DOHH2 (cell line): ENCODE measurements around the gene ASPSCR1.

ENCODE experiments used
- H3F3A ChIP-seq: fragments of 200-600 bp; sonication (generic), shearing (Covaris generic); 2 replicates; pipeline ENCODE4 v1.6.0; 2016; ENCODE audit warnings: antibody characterized with exemption, mild to moderate bottlenecking; ENCODE audit not compliant: control insufficient read depth, insufficient read depth
- H3K27ac ChIP-seq: fragments of 200-600 bp; sonication (generic); 2 replicates; pipeline ENCODE4 v1.5.1; 2014; ENCODE audit warnings: low read depth, mild to moderate bottlenecking, low read length, moderate library complexity
- H3K27me3 ChIP-seq: fragments of 200-600 bp; sonication (generic); 2 replicates; pipeline ENCODE4 v1.6.1; 2014; ENCODE audit warnings: mild to moderate bottlenecking, low read length, mixed read lengths; ENCODE audit not compliant: control insufficient read depth
- H3K36me3 ChIP-seq: fragments of 200-600 bp; sonication (generic); 2 replicates; pipeline ENCODE4 v1.6.1; 2014; ENCODE audit warnings: mild to moderate bottlenecking, low read length, moderate library complexity, mixed read lengths; ENCODE audit not compliant: control insufficient read depth
- H3K4me1 ChIP-seq: fragments of 200-600 bp; sonication (generic); 2 replicates; pipeline ENCODE4 v1.6.1; 2014; ENCODE audit warnings: mild to moderate bottlenecking, low read length, mixed read lengths; ENCODE audit not compliant: control insufficient read depth
- H3K4me2 ChIP-seq: fragments of 200-600 bp; sonication (generic); 2 replicates; pipeline ENCODE4 v1.6.0; 2014; ENCODE audit warnings: mild to moderate bottlenecking, low read length, moderate library complexity
- H3K4me3 ChIP-seq: fragments of 200-600 bp; sonication (generic); 2 replicates; pipeline ENCODE4 v1.5.1; 2014; ENCODE audit warnings: mild to moderate bottlenecking, low read length, mixed read lengths
- H3K79me2 ChIP-seq: fragments of 200-600 bp; sonication (generic); 2 replicates; pipeline ENCODE4 v1.6.1; 2014; ENCODE audit warnings: mild to moderate bottlenecking, low read length, mixed read lengths; ENCODE audit not compliant: control insufficient read depth
- H3K9me2 ChIP-seq: fragments of 200-600 bp; sonication (generic); replicated peaks from 2 replicates; pipeline ENCODE4 v1.6.1; 2014; ENCODE audit warnings: mild to moderate bottlenecking, low read length, mixed read lengths; ENCODE audit not compliant: control insufficient read depth
- H3K9me3 ChIP-seq: fragments of 200-600 bp; sonication (generic); 2 replicates; pipeline ENCODE4 v1.6.1; 2014; ENCODE audit warnings: antibody characterized with exemption, low read length, mixed read lengths; ENCODE audit not compliant: control insufficient read depth, insufficient read depth
- H4K20me1 ChIP-seq: fragments of 200-600 bp; sonication (generic); 2 replicates; pipeline ENCODE4 v1.6.0; 2014; ENCODE audit warnings: low read depth, mild to moderate bottlenecking, antibody characterized with exemption, low read length, moderate library complexity; ENCODE audit not compliant: control insufficient read depth, insufficient read depth
- CTCF ChIP-seq: fragments of 200-600 bp; sonication (generic); IDR thresholded peaks from one replicate; pipeline ENCODE4 v1.5.1; 2014; ENCODE audit warnings: antibody characterized with exemption, mild to moderate bottlenecking, low read depth, low read length; ENCODE audit not compliant: poor library complexity, severe bottlenecking
- EZH2phosphoT487 ChIP-seq: fragments of 200-600 bp; sonication (generic); IDR thresholded peaks from 2 replicates; pipeline ENCODE4 v1.6.1; 2017; ENCODE audit warnings: borderline replicate concordance, mild to moderate bottlenecking, antibody characterized with exemption, low read length, moderate library complexity, mixed read lengths

Gene ASPSCR1

DNA sequence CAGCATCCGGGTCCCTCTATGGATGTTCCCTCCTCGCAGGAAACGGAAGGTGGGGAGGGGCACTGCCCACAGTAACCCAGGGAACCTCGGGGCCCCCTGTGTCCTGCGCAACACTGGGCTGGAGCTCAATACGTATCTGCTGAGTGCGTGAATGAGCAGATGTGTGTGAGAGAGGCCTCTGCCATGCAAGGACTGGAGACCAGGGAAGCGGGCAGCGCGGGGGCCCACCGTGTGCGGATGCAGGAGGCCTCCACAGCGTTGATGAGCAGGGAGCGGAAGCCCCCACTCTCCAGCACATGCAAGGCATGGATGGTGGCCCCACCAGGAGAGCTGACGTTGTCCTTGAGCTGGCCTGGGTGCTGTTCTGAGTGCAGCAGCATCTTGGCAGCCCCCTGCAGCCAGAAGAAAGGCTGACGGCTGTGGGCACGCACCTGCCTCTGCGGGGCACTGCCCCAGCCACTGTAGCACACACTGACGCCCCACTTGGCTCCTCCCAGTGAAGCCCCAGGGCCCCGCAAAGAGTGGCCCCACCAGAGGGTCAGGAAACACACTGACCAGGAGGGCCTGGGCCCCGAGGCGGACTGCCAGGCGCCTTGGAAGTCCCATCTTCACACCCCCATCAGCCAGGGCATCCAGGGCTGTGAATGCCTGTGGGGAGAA is 43.2 kb upstream of the ASPSCR1 start:
- Histone ChIP-seq H3K79me2 (peaks cover 15% of the 10 kb centered on the region), H3F3A (peaks cover 7% of the 10 kb centered on the region; the same call in 1 of the 2 replicates), H4K20me1 (no peaks in the 10 kb centered on the region), H3K4me3 (no peak overlapping the region), H3K27me3 (no peaks in the 10 kb centered on the region), H3K9me2 (no peaks in the 10 kb centered on the region), H3K27ac (no peak overlapping the region), H3K4me1 (peaks cover 19% of the 10 kb centered on the region), H3K9me3 (no peaks in the 10 kb centered on the region), H3K36me3 (peaks cover 27% of the 10 kb centered on the region), H3K4me2 (no peak overlapping the region)
- TF ChIP-seq EZH2phosphoT487 (no peak), CTCF (no peak)

DNA sequence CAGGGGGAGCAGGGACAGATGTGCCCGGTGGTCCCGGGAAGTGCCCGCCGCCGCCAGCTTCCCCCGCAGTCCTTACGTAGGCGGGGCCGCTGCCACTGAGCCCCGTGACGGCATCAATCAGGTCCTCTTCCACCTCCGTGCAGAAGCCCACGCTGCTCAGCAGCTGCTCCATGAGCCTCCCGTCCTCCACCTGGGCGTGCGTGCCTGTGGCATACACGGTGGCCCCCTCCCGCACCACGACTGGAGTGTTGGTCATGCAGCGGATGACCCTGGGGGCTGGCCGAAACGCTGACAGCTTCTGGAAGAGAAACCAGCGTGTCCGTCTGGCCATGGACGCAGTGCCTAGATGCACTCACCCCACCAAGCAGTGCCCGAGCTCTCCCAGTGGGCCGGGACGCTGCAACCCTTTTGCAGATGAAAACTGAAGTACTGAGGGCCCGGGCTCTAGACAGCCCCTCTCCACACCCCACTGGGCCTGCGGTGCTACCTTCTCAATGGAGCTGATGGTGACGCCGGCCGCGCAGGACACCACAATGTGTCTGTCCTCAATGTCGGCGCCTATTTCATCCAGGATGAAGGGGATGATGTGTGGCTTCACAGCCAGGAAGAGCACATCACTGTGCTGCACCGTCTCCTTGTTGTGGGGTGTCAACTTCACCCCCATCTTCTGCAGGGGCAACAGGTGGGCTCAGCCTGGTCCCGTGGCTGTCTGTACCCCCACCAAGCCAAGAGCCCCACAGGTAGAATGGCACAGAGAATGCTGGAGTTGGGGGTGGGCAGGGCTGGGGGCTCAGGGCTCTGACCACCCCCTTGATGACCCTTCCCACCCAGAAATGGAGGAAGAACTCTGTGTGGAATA is 42.4 kb upstream of the ASPSCR1 start:
- Histone ChIP-seq H3F3A (peaks cover 7% of the 10 kb centered on the region; the same call in 1 of the 2 replicates), H3K4me1 (peaks cover 19% of the 10 kb centered on the region), H4K20me1 (no peaks in the 10 kb centered on the region), H3K27ac (no peak overlapping the region), H3K4me3 (no peak overlapping the region), H3K9me2 (no peaks in the 10 kb centered on the region), H3K9me3 (no peaks in the 10 kb centered on the region), H3K36me3 (peaks cover 27% of the 10 kb centered on the region), H3K27me3 (no peaks in the 10 kb centered on the region), H3K4me2 (no peak overlapping the region), H3K79me2 (peaks cover 15% of the 10 kb centered on the region)
- TF ChIP-seq EZH2phosphoT487 (no peak), CTCF (no peak)

DNA sequence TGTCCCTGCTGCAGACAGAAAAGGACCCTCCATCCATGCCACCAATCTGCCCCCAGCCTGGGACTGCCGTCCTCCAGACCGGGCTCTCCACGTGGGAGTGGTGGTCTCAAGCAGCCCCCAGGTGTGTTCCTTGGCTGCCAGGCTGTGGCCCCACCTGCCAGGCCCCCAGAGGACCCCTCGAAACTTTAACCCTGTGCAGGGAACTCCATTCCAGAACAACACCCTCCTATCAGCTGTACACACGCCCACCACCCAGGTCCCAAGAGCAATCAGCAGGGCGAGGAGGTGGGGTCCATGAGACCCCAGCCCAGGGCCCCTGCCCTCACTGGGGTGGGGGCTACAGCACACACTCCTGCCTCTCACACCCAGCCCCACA is 41.7 kb upstream of the ASPSCR1 start:
- peak overlapping the region; percentile 100 for H3K4me3 ChIP-seq
- no peaks in the 10 kb centered on the region for H3K27me3 ChIP-seq

More for the DNA sequence above, 41.7 kb upstream of the ASPSCR1 start:
- Histone ChIP-seq H3K4me2 (peak overlapping the region; percentile 99), H4K20me1 (no peaks in the 10 kb centered on the region), H3F3A (peaks cover 7% of the 10 kb centered on the region; the same call in 1 of the 2 replicates), H3K36me3 (peaks cover 27% of the 10 kb centered on the region), H3K4me1 (peaks cover 20% of the 10 kb centered on the region), H3K9me2 (no peaks in the 10 kb centered on the region), H3K79me2 (peaks cover 15% of the 10 kb centered on the region), H3K27ac (no peak overlapping the region), H3K9me3 (no peaks in the 10 kb centered on the region)
- no peak for TF ChIP-seq CTCF
- no peak for TF ChIP-seq EZH2phosphoT487
